Measurements from ENCODE around the gene PAM. TPM values are rescaled to one million over a fixed set of nuclear protein-coding genes. Genes with fewer than 3 reads are reported as not detected.

The PAM gene
- total RNA-seq, 2 experiments from 2014 or later, result not detected

GRCh38 chr5:102720969-102721368, 34.1 kb upstream of the PAM start:
- Histone ChIP-seq H3K9me2 (ENCODE audit: insufficient read depth, low read length) (no peaks in the 10 kb centered on the region), H3K4me3 (ENCODE audit: low read depth, low read length, poor library complexity, severe bottlenecking) (no peak overlapping the region), H4K20me1 (ENCODE audit: insufficient read depth, low read length) (no peaks in the 10 kb centered on the region), H3K4me2 (ENCODE audit: low read length) (no peak overlapping the region), H3K36me3 (ENCODE audit: insufficient read depth, low read length) (no peaks in the 10 kb centered on the region), H3K79me2 (ENCODE audit: insufficient read depth, low read depth, low read length) (no peaks in the 10 kb centered on the region), H3K4me1 (ENCODE audit: insufficient read depth, low read length, poor library complexity, severe bottlenecking) (no peaks in the 10 kb centered on the region), H2AFZ (ENCODE audit: low read length) (no peak overlapping the region), H3K27ac (ENCODE audit: low read depth, low read length, poor library complexity, severe bottlenecking) (no peak overlapping the region), H3K9me3 (ENCODE audit: low read length) (no peaks in the 10 kb centered on the region)
- no TSS peak for BruUV-seq (replicated peaks)
- CTCF ChIA-PET (ENCODE audit: unreplicated experiment), result no interaction called here
- POLR2A ChIA-PET, result interaction anchor here (0.7 to 0.9 kb wide), 2 partner anchors 10 to 86 kb away, joined by 3 to 4 read pairs; no protein-coding TSS in a partner anchor
- TF ChIP-seq EZH2phosphoT487 (IDR thresholded peaks at IDR 0.05; ENCODE audit: borderline replicate concordance, low read depth, low read length), result no peak
- no peak for DNase-seq (ENCODE audit: low spot score)
- intact Hi-C loops (cut with micrococcal nuclease; ENCODE audit: unreplicated experiment), result no loop called here

DNA sequence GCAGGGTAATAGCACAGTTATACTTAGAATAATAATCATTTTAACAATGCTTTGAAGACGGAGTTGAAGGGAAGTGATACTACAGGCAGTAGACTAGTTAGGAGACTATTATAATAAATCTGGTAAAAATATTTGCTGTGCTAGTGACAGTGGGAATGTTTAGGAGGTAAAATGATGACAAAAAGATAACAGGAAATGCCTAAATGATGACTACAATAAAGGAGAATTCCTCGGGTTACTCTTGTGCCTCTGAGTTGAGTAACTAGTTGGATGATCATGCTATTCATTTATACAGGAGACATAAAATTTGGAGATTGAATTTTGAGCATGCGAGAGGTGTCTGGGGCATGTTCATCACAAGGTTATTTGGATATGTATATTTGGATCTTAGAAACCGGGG, 32.2 kb upstream of the PAM start:
- ChIA-PET CTCF (ENCODE audit: unreplicated experiment) (no interaction called here), POLR2A (no interaction called here)
- intact Hi-C loops (cut with micrococcal nuclease; ENCODE audit: unreplicated experiment), result no loop called here
- H4K20me1 ChIP-seq (ENCODE audit: insufficient read depth, low read length), result no peaks in the 10 kb centered on the region
- DNase-seq (ENCODE audit: low spot score), result no peak
- no peak overlapping the region for H3K4me2 ChIP-seq (ENCODE audit: low read length)
- no peak overlapping the region for H3K4me3 ChIP-seq (ENCODE audit: low read depth, low read length, poor library complexity, severe bottlenecking)
- H3K4me1 ChIP-seq (ENCODE audit: insufficient read depth, low read length, poor library complexity, severe bottlenecking), result no peaks in the 10 kb centered on the region
- no peaks in the 10 kb centered on the region for H3K79me2 ChIP-seq (ENCODE audit: insufficient read depth, low read depth, low read length)
- BruUV-seq (replicated peaks), result no TSS peak
- no peak overlapping the region for H2AFZ ChIP-seq (ENCODE audit: low read length)
- H3K9me3 ChIP-seq (ENCODE audit: low read length), result no peaks in the 10 kb centered on the region
- TF ChIP-seq CTCF (conservative IDR thresholded peaks at IDR 0.05; ENCODE audit: low read length) (no peak), EZH2phosphoT487 (IDR thresholded peaks at IDR 0.05; ENCODE audit: borderline replicate concordance, low read depth, low read length) (no peak)
- no peak overlapping the region for H3K27ac ChIP-seq (ENCODE audit: low read depth, low read length, poor library complexity, severe bottlenecking)
- H3K9me2 ChIP-seq (ENCODE audit: insufficient read depth, low read length), result no peaks in the 10 kb centered on the region
- no peaks in the 10 kb centered on the region for H3K36me3 ChIP-seq (ENCODE audit: insufficient read depth, low read length)

GRCh38 chr5:102731693-102732092, 23.4 kb upstream of the PAM start:
- H3K4me2 ChIP-seq (ENCODE audit: low read length), result no peak overlapping the region
- H3K27ac ChIP-seq (ENCODE audit: low read depth, low read length, poor library complexity, severe bottlenecking), result no peak overlapping the region
- TF ChIP-seq CTCF (conservative IDR thresholded peaks at IDR 0.05; ENCODE audit: low read length) (no peak), EZH2phosphoT487 (IDR thresholded peaks at IDR 0.05; ENCODE audit: borderline replicate concordance, low read depth, low read length) (no peak)
- CTCF ChIA-PET (ENCODE audit: unreplicated experiment), result no interaction called here
- no peaks in the 10 kb centered on the region for H3K79me2 ChIP-seq (ENCODE audit: insufficient read depth, low read depth, low read length)
- H4K20me1 ChIP-seq (ENCODE audit: insufficient read depth, low read length), result no peaks in the 10 kb centered on the region
- BruUV-seq (replicated peaks), result no TSS peak
- H3K36me3 ChIP-seq (ENCODE audit: insufficient read depth, low read length), result no peaks in the 10 kb centered on the region
- no peaks in the 10 kb centered on the region for H3K9me3 ChIP-seq (ENCODE audit: low read length)
- no peak overlapping the region for H3K4me3 ChIP-seq (ENCODE audit: low read depth, low read length, poor library complexity, severe bottlenecking)
- no peaks in the 10 kb centered on the region for H3K4me1 ChIP-seq (ENCODE audit: insufficient read depth, low read length, poor library complexity, severe bottlenecking)
- intact Hi-C loops (cut with micrococcal nuclease; ENCODE audit: unreplicated experiment), result no loop called here
- no peak for DNase-seq (ENCODE audit: low spot score)
- H3K9me2 ChIP-seq (ENCODE audit: insufficient read depth, low read length), result no peaks in the 10 kb centered on the region
- no peak overlapping the region for H2AFZ ChIP-seq (ENCODE audit: low read length)
- POLR2A ChIA-PET, result no interaction called here

Data from OCI-LY7 (cell line).